Measurements from ENCODE around the gene FGFR3.

FGFR3 gene

DNA sequence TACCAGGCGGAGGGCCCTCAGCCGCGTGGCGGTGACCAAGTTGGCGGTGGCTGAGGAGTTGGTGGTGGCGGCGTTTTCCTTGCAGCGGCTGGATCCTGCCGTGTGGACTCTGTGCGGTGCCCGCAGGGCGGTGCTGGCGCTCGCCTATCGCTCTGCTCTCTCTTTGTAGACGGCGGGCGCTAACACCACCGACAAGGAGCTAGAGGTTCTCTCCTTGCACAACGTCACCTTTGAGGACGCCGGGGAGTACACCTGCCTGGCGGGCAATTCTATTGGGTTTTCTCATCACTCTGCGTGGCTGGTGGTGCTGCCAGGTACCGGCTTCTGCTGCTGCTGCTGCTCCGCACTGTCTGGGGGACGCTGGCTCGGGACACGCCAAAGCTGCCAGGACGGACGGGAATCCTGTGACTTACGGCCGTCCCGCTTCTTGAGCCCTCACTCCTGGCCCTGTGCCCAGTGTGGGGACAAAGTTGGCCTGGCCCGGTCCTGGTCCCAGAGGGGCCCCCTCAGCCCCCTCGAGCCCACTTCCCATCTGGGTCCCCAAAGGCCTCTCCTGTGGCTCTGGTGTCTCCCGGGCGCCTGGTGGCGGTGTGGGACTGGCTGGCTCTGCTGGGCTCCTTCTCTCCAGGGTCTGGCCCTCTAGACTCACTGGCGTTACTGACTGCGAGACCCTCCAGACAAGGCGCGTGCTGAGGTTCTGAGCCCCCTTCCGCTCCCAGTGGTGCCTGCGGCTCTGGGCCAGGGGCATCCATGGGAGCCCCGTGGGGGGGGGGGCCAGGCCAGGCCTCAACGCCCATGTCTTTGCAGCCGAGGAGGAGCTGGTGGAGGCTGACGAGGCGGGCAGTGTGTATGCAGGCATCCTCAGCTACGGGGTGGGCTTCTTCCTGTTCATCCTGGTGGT lies 10.7 kb downstream of the FGFR3 start:
- H4K20me1 ChIP-seq (ENCODE audit: insufficient read depth, low read length), result no peaks in the 10 kb centered on the region
- no peaks in the 10 kb centered on the region for H3K79me2 ChIP-seq (ENCODE audit: insufficient read depth, low read length)
- no peak for TF ChIP-seq CTCF (IDR thresholded peaks at IDR 0.05; ENCODE audit: low read length)
- TF ChIP-seq EZH2 (IDR thresholded peaks at IDR 0.05; ENCODE audit: borderline replicate concordance, low read length), result no peak
- no peaks in the 10 kb centered on the region for H3K36me3 ChIP-seq (ENCODE audit: insufficient read depth, low read length)
- H3F3A ChIP-seq (ENCODE audit: insufficient read depth, low read length), result no peaks in the 10 kb centered on the region
- no peak overlapping the region for H3K4me3 ChIP-seq (ENCODE audit: low read depth, low read length, poor library complexity, severe bottlenecking)
- H2AFZ ChIP-seq (ENCODE audit: low read length), result no peak overlapping the region
- no peaks in the 10 kb centered on the region for H3K4me1 ChIP-seq (ENCODE audit: insufficient read depth, low read length, severe bottlenecking)
- H3K27me3 ChIP-seq (ENCODE audit: insufficient read depth, low read length), result no peaks in the 10 kb centered on the region
- H3K9ac ChIP-seq (ENCODE audit: low read length), result no peak overlapping the region
- H3K4me2 ChIP-seq (ENCODE audit: low read length), result no peak overlapping the region
- H3K9me2 ChIP-seq (ENCODE audit: low read depth, low read length), result no peaks in the 10 kb centered on the region
- no peaks in the 10 kb centered on the region for H3K9me3 ChIP-seq (ENCODE audit: low read length)
- H3K27ac ChIP-seq (ENCODE audit: low read depth, low read length, poor library complexity, severe bottlenecking), result no peak overlapping the region

- Histone ChIP-seq H3K4me2 (ENCODE audit: low read length) (no peak overlapping the region), H2AFZ (ENCODE audit: low read length) (no peak overlapping the region), H3K9ac (ENCODE audit: low read length) (no peak overlapping the region), H3K4me3 (ENCODE audit: low read depth, low read length, poor library complexity, severe bottlenecking) (no peak overlapping the region), H3K79me2 (ENCODE audit: insufficient read depth, low read length) (no peaks in the 10 kb centered on the region), H3K36me3 (ENCODE audit: insufficient read depth, low read length) (no peaks in the 10 kb centered on the region), H3K9me2 (ENCODE audit: low read depth, low read length) (no peaks in the 10 kb centered on the region), H3K27ac (ENCODE audit: low read depth, low read length, poor library complexity, severe bottlenecking) (no peak overlapping the region), H3F3A (ENCODE audit: insufficient read depth, low read length) (no peaks in the 10 kb centered on the region), H3K4me1 (ENCODE audit: insufficient read depth, low read length, severe bottlenecking) (no peaks in the 10 kb centered on the region), H4K20me1 (ENCODE audit: insufficient read depth, low read length) (no peaks in the 10 kb centered on the region), H3K27me3 (ENCODE audit: insufficient read depth, low read length) (no peaks in the 10 kb centered on the region), H3K9me3 (ENCODE audit: low read length) (no peaks in the 10 kb centered on the region)
- TF ChIP-seq EZH2 (IDR thresholded peaks at IDR 0.05; ENCODE audit: borderline replicate concordance, low read length) (no peak), CTCF (IDR thresholded peaks at IDR 0.05; ENCODE audit: low read length) (no peak)
These were observed 11.8 kb downstream of the FGFR3 start for GRCh38 chr4:1804638-1805492.

DNA sequence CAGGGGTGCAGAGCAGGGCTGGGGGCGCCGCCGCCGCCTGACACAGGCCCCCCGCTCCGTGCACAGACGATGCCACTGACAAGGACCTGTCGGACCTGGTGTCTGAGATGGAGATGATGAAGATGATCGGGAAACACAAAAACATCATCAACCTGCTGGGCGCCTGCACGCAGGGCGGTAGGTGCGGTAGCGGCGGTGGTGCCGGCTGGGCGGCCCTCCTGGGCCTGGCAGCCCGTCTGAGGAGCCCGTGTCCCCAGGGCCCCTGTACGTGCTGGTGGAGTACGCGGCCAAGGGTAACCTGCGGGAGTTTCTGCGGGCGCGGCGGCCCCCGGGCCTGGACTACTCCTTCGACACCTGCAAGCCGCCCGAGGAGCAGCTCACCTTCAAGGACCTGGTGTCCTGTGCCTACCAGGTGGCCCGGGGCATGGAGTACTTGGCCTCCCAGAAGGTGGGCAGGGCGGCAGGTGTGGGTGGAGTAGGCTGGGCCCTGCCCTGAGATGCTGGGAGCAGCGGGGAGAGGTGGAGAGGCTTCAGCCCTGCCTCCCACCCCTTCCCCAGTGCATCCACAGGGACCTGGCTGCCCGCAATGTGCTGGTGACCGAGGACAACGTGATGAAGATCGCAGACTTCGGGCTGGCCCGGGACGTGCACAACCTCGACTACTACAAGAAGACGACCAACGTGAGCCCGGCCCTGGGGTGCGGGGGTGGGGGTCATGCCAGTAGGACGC lies 12.6 kb downstream of the FGFR3 start:
- Histone ChIP-seq H3K27ac (ENCODE audit: low read depth, low read length, poor library complexity, severe bottlenecking) (no peak overlapping the region), H2AFZ (ENCODE audit: low read length) (no peak overlapping the region), H3K4me2 (ENCODE audit: low read length) (no peak overlapping the region), H4K20me1 (ENCODE audit: insufficient read depth, low read length) (no peaks in the 10 kb centered on the region), H3F3A (ENCODE audit: insufficient read depth, low read length) (no peaks in the 10 kb centered on the region), H3K9me2 (ENCODE audit: low read depth, low read length) (no peaks in the 10 kb centered on the region), H3K79me2 (ENCODE audit: insufficient read depth, low read length) (no peaks in the 10 kb centered on the region), H3K4me3 (ENCODE audit: low read depth, low read length, poor library complexity, severe bottlenecking) (no peak overlapping the region), H3K27me3 (ENCODE audit: insufficient read depth, low read length) (no peaks in the 10 kb centered on the region), H3K4me1 (ENCODE audit: insufficient read depth, low read length, severe bottlenecking) (no peaks in the 10 kb centered on the region), H3K9me3 (ENCODE audit: low read length) (no peaks in the 10 kb centered on the region), H3K9ac (ENCODE audit: low read length) (no peak overlapping the region), H3K36me3 (ENCODE audit: insufficient read depth, low read length) (no peaks in the 10 kb centered on the region)
- TF ChIP-seq EZH2 (IDR thresholded peaks at IDR 0.05; ENCODE audit: borderline replicate concordance, low read length) (no peak), CTCF (IDR thresholded peaks at IDR 0.05; ENCODE audit: low read length) (no peak)
